WERI-Rb-1 (cell line): ENCODE results near the gene GRAMD4.

Experiments used
- DNase-seq: peaks from one replicate; pipeline ENCODE4 v3.0.0-alpha.2; 2020
- H3K27ac ChIP-seq: fragments of 250-450 bp; sonication (Bioruptor Pico); 2 replicates; pipeline ENCODE4 v1.5.1; 2020; ENCODE audit warnings: mild to moderate bottlenecking, moderate library complexity
- H3K27me3 ChIP-seq: fragments of 250-450 bp; sonication (Bioruptor Pico); 2 replicates; pipeline ENCODE4 v1.5.1; 2021; ENCODE audit warnings: mild to moderate bottlenecking, low read depth, moderate library complexity; ENCODE audit not compliant: insufficient read depth, severe bottlenecking
- H3K36me3 ChIP-seq: fragments of 250-450 bp; sonication (Bioruptor Pico); 2 replicates; pipeline ENCODE4 v1.5.1; 2020; ENCODE audit warnings: mild to moderate bottlenecking, moderate library complexity
- H3K4me3 ChIP-seq: 2 replicates; pipeline ENCODE4 v1.5.1; 2011; ENCODE audit warnings: low read depth, mild to moderate bottlenecking, control low read depth, low read length
- H3K9me3 ChIP-seq: fragments of 250-450 bp; sonication (Bioruptor Pico); 2 replicates; pipeline ENCODE4 v1.5.1; 2021; ENCODE audit warnings: mild to moderate bottlenecking, moderate library complexity; ENCODE audit not compliant: severe bottlenecking
- TF ChIP-seq, protein P1 (sequence below): IDR thresholded peaks from 2 replicates; pipeline ENCODE4 v1.5.1; 2011; ENCODE audit warnings: low read depth, mild to moderate bottlenecking, control low read depth, inconsistent platforms, low read length

GRAMD4 gene

DNA sequence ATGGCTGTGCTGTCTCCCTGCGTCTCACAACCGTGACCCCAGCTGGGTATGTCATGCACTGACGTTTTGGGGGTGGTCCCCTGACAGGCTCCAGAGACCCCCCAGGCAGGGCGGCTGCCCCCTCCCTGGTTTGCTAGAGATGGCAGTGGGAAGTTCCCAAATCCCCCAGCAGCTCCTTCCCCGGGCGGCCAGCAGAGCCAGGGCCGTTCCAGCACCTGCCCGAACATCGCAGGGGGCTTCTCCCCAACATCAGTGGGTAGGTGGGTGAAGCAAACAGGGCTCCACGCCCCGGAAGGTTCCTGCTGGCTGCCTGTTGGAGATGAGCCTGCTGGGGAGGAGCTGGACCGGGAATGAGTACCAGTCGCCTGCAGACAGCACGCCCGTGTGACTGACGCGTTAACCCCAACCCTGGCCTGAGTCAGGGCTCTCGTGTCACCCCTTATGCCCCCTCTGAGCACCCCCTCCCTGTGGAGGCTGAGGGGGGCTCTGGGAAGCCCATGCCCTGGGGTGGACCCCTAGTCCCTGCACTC, 45.6 kb downstream of the GRAMD4 start:
- Histone ChIP-seq H3K9me3 (no peaks in the 10 kb centered on the region), H3K27me3 (no peaks in the 10 kb centered on the region), H3K36me3 (peaks cover 15% of the 10 kb centered on the region), H3K4me3 (no peak overlapping the region), H3K27ac (no peak overlapping the region)
- DNase-seq: no peak
- TF ChIP-seq, protein P1, sequence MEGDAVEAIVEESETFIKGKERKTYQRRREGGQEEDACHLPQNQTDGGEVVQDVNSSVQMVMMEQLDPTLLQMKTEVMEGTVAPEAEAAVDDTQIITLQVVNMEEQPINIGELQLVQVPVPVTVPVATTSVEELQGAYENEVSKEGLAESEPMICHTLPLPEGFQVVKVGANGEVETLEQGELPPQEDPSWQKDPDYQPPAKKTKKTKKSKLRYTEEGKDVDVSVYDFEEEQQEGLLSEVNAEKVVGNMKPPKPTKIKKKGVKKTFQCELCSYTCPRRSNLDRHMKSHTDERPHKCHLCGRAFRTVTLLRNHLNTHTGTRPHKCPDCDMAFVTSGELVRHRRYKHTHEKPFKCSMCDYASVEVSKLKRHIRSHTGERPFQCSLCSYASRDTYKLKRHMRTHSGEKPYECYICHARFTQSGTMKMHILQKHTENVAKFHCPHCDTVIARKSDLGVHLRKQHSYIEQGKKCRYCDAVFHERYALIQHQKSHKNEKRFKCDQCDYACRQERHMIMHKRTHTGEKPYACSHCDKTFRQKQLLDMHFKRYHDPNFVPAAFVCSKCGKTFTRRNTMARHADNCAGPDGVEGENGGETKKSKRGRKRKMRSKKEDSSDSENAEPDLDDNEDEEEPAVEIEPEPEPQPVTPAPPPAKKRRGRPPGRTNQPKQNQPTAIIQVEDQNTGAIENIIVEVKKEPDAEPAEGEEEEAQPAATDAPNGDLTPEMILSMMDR: no peak

DNA sequence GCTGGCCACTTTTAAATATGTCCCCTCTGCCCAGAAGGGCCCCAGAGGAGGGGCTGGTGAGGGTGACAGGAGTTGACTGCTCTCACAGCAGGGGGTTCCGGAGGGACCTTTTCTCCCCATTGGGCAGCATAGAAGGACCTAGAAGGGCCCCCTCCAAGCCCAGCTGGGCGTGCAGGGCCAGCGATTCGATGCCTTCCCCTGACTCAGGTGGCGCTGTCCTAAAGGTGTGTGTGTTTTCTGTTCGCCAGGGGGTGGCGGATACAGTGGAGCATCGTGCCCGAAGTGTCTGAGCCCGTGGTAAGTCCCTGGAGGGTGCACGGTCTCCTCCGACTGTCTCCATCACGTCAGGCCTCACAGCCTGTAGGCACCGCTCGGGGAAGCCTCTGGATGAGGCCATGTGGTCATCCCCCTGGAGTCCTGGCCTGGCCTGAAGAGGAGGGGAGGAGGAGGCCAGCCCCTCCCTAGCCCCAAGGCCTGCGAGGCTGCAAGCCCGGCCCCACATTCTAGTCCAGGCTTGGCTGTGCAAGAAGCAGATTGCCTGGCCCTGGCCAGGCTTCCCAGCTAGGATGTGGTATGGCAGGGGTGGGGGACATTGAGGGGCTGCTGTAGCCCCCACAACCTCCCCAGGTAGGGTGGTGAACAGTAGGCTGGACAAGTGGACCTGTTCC, 46.5 kb downstream of the GRAMD4 start:
- DNase-seq: no peak
- Histone ChIP-seq H3K4me3 (no peak overlapping the region), H3K9me3 (no peaks in the 10 kb centered on the region), H3K27me3 (no peaks in the 10 kb centered on the region), H3K36me3 (peaks cover 15% of the 10 kb centered on the region), H3K27ac (no peak overlapping the region)
- TF ChIP-seq, protein P1: no peak

DNA sequence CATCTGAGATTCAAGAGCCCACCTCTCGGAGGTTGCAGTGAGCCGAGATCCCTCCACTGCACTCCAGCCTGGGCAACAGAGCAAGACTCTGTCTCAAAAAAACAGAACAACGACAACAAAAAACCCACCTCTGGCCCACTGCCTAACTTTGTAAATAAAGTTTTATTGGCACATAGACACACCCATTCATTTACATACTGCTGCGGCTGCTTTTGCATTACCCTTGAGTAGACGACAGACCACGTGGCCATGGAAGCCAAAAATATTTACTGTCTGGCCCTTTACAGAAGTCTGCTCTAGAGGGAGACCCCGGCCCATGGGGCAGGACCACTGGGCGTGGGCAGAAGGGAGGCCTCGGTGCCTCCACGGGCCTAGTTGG, 47.0 kb downstream of the GRAMD4 start:
- H3K27ac ChIP-seq: no peak overlapping the region
- H3K4me3 ChIP-seq: no peak overlapping the region
- no peaks in the 10 kb centered on the region for H3K9me3 ChIP-seq
- DNase-seq: no peak
- TF ChIP-seq, protein P1: no peak
- no peaks in the 10 kb centered on the region for H3K27me3 ChIP-seq
- H3K36me3 ChIP-seq: peaks cover 15% of the 10 kb centered on the region

DNA sequence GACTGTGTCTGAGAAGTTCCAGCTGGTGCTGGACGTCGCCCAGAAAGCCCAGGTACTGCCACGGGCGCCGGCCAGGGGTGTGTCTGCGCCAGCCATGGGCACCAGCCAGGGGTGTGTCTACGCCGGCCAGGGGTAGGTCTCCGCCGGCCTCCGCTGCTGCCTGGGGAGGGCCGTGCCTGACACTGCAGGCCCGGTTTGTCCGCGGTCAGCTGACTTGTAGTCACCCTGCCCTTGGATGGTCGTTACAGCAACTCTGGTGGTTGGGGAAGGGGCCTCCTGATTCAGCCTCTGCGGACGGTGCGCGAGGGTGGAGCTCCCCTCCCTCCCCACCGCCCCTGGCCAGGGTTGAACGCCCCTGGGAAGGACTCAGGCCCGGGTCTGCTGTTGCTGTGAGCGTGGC, 47.9 kb downstream of the GRAMD4 start:
- H3K36me3 ChIP-seq: peaks cover 15% of the 10 kb centered on the region

DNA sequence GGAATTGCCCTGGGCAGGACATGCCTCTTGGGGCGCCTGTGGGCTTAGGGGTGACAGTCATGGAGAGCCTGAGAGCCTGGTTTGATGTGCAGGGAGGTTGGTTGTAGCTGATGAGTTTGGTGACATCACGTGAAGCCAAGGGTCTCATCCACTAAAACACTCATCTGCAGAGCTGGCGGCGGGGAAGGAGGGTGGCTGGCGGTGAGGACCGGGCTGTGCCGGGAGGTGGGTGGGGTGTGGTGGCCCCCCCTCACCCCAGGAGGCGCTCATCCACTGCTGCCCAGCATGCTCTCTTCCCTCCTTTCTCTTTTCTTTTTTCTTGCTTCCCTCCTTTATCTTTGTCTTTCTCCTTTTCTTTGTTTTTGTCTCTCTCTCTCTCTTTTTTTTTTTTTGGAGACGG, 49.0 kb downstream of the GRAMD4 start:
- Histone ChIP-seq H3K27me3 (no peaks in the 10 kb centered on the region), H3K4me3 (no peak overlapping the region), H3K27ac (no peak overlapping the region), H3K36me3 (peaks cover 15% of the 10 kb centered on the region), H3K9me3 (no peaks in the 10 kb centered on the region)
- no peak for DNase-seq
- TF ChIP-seq, protein P1: no peak

More for the DNA sequence above, 47.9 kb downstream of the GRAMD4 start:
- no peak overlapping the region for H3K4me3 ChIP-seq
- H3K27me3 ChIP-seq: no peaks in the 10 kb centered on the region
- no peak overlapping the region for H3K27ac ChIP-seq
- DNase-seq: no peak
- TF ChIP-seq, protein P1: no peak
- no peaks in the 10 kb centered on the region for H3K9me3 ChIP-seq
